ENCODE results near the gene APOB. TPM values are rescaled to one million over a fixed set of nuclear protein-coding genes. Genes with fewer than 3 reads are reported as not detected.

APOB gene, protein sequence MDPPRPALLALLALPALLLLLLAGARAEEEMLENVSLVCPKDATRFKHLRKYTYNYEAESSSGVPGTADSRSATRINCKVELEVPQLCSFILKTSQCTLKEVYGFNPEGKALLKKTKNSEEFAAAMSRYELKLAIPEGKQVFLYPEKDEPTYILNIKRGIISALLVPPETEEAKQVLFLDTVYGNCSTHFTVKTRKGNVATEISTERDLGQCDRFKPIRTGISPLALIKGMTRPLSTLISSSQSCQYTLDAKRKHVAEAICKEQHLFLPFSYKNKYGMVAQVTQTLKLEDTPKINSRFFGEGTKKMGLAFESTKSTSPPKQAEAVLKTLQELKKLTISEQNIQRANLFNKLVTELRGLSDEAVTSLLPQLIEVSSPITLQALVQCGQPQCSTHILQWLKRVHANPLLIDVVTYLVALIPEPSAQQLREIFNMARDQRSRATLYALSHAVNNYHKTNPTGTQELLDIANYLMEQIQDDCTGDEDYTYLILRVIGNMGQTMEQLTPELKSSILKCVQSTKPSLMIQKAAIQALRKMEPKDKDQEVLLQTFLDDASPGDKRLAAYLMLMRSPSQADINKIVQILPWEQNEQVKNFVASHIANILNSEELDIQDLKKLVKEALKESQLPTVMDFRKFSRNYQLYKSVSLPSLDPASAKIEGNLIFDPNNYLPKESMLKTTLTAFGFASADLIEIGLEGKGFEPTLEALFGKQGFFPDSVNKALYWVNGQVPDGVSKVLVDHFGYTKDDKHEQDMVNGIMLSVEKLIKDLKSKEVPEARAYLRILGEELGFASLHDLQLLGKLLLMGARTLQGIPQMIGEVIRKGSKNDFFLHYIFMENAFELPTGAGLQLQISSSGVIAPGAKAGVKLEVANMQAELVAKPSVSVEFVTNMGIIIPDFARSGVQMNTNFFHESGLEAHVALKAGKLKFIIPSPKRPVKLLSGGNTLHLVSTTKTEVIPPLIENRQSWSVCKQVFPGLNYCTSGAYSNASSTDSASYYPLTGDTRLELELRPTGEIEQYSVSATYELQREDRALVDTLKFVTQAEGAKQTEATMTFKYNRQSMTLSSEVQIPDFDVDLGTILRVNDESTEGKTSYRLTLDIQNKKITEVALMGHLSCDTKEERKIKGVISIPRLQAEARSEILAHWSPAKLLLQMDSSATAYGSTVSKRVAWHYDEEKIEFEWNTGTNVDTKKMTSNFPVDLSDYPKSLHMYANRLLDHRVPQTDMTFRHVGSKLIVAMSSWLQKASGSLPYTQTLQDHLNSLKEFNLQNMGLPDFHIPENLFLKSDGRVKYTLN (N-terminal part only)
- total RNA-seq (2014; rRNA removed; shearing (Covaris generic)): not detected in 2 replicates

DNA sequence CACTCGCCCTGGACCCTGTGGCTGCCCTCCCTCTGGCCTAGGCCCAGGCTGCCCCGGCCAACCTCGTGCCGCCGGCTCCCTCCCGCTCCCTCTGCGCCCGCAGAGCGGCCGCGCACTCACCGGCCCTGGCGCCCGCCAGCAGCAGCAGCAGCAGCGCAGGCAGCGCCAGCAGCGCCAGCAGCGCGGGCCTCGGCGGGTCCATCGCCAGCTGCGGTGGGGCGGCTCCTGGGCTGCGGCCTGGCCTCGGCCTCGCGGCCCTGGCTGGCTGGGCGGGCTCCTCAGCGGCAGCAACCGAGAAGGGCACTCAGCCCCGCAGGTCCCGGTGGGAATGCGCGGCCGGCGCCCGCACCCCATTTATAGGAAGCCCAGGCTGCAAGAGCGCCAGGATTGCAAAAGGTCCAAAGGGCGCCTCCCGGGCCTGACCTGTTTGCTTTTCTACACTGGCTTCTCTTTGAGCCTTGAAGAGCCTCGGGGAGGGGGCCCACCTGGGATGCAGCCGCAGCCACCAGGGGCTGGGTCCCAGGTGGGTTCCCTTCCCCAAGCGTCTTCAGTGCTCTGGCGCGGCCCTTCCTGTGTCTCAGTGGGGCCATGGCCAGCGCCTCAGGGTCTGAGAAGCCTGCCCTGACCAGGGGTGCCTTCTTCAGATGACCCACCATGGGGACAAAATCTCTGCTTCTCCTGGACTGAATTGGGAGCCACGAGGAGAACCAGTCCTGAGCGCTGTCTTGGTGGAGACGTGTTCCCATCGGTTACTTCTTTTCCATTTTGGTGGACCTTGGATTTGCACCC, at the start of gene APOB:
APOB (minus strand) TSS at position 330 of the 789 bp plus-strand sequence; CDS start at position 202, 128 bp downstream.
- no peak for DNase-seq (ENCODE audit: low read depth in 1 of 2, low spot score in 2 of 2)
- H3K36me3 ChIP-seq: no peaks in the 10 kb centered on the region
- H3K9me3 ChIP-seq (replicated peaks): no peaks in the 10 kb centered on the region
- H3K4me1 ChIP-seq (replicated peaks): peaks cover 4% of the 10 kb centered on the region
- 0 out of 2 replicates have a peak, but pooled peaks cover 2% of the 10 kb centered on the region for H3K27me3 ChIP-seq (replicated peaks)
- no peak within 1 kb of the TSS for H3K27ac ChIP-seq
- no peak within 1 kb of the TSS for H3K4me3 ChIP-seq

DNA sequence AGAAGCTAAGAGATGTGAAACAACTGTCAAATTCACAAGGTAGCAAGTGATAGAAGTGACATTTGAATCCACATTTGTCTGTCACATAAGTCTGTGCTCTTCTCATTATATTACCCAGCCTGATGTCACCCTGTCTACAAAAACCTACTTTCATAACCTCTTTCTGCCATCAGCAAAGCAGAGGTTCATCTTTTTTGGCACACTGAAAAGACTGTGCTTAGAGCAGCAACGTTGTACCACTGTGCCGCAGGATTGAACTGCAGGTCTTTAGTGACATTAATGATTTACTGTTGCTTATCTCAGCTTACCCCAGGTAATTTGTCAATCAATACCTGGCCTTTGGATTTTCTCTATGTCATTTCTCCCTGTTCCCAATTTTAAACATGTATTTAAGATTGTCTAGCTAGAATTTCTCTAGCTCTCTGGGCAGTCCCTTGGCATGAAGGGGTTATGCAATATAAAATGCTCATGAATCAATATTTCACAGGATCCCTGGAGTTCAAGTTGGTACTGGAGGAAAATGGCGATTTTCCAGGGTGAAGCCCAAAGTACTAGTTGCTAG, 48.5 kb upstream of the APOB start:
- H3K27me3 ChIP-seq (replicated peaks): peaks cover 4% of the 10 kb centered on the region; the same call in 1 of the 2 replicates
- no peaks in the 10 kb centered on the region for H3K4me1 ChIP-seq (replicated peaks)
- H3K9me3 ChIP-seq (replicated peaks): no peaks in the 10 kb centered on the region
- no peak overlapping the region for H3K27ac ChIP-seq
- DNase-seq (ENCODE audit: low read depth in 1 of 2, low spot score in 2 of 2): no peak
- no peaks in the 10 kb centered on the region for H3K36me3 ChIP-seq
- H3K4me3 ChIP-seq: no peak overlapping the region

GRCh38 chr2:21084401-21084800, 40.5 kb upstream of the APOB start:
- Histone ChIP-seq H3K27ac (no peak overlapping the region), H3K9me3 (replicated peaks) (no peaks in the 10 kb centered on the region), H3K36me3 (no peaks in the 10 kb centered on the region), H3K4me1 (replicated peaks) (no peaks in the 10 kb centered on the region), H3K4me3 (no peak overlapping the region), H3K27me3 (replicated peaks) (no peaks in the 10 kb centered on the region)
- DNase-seq (ENCODE audit: low read depth in 1 of 2, low spot score in 2 of 2): no peak

GRCh38 chr2:21083482-21083881, 39.6 kb upstream of the APOB start:
- Histone ChIP-seq H3K9me3 (replicated peaks) (no peaks in the 10 kb centered on the region), H3K27ac (no peak overlapping the region), H3K4me3 (no peak overlapping the region), H3K36me3 (no peaks in the 10 kb centered on the region), H3K27me3 (replicated peaks) (no peaks in the 10 kb centered on the region), H3K4me1 (replicated peaks) (no peaks in the 10 kb centered on the region)
- DNase-seq (ENCODE audit: low read depth in 1 of 2, low spot score in 2 of 2): no peak

GRCh38 chr2:21078296-21078695, 34.4 kb upstream of the APOB start:
- no peak for DNase-seq (ENCODE audit: low read depth in 1 of 2, low spot score in 2 of 2)
- Histone ChIP-seq H3K4me3 (no peak overlapping the region), H3K27me3 (replicated peaks) (no peaks in the 10 kb centered on the region), H3K9me3 (replicated peaks) (no peaks in the 10 kb centered on the region), H3K4me1 (replicated peaks) (no peaks in the 10 kb centered on the region), H3K36me3 (no peaks in the 10 kb centered on the region), H3K27ac (no peak overlapping the region)

DNA sequence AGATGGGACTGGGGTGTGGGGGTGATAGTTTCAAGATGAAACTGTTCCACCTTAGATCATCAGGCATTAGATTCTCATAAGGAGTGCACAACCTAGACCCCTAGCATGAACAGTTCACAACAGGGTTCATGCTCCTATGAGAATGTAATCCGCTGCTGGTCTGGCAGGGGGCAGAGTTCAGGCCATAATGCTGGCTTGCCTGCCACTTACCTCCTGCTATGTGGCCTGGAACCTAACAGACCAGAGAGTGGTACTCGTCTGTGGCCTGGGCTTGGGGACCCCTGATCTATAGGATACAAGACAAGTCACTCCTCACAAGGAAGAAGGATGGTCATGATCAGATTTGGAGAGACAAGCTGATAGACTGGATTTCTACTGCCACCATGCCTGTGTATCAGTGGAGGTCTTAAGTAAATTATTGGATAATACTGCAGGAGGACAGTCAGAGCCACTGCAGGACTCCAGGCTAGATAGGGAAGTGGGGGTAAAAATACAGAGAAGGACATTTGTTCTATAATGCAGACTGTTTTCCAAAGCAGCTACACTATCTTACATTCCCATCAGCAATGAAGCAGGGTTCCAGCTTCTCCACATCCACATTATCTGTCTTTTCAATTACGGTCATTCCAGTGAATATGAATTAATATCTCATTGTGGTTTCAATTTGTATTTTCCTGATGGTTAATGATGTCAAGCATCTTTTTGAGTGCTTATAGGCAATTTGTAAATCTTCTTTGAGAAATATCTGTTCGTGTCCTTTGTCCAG, 28.8 kb upstream of the APOB start:
- no peak overlapping the region for H3K4me3 ChIP-seq
- H3K4me1 ChIP-seq (replicated peaks): no peaks in the 10 kb centered on the region
- no peaks in the 10 kb centered on the region for H3K36me3 ChIP-seq
- DNase-seq (ENCODE audit: low read depth in 1 of 2, low spot score in 2 of 2): no peak
- no peaks in the 10 kb centered on the region for H3K9me3 ChIP-seq (replicated peaks)
- H3K27ac ChIP-seq: no peak overlapping the region
- no peaks in the 10 kb centered on the region for H3K27me3 ChIP-seq (replicated peaks)

DNA sequence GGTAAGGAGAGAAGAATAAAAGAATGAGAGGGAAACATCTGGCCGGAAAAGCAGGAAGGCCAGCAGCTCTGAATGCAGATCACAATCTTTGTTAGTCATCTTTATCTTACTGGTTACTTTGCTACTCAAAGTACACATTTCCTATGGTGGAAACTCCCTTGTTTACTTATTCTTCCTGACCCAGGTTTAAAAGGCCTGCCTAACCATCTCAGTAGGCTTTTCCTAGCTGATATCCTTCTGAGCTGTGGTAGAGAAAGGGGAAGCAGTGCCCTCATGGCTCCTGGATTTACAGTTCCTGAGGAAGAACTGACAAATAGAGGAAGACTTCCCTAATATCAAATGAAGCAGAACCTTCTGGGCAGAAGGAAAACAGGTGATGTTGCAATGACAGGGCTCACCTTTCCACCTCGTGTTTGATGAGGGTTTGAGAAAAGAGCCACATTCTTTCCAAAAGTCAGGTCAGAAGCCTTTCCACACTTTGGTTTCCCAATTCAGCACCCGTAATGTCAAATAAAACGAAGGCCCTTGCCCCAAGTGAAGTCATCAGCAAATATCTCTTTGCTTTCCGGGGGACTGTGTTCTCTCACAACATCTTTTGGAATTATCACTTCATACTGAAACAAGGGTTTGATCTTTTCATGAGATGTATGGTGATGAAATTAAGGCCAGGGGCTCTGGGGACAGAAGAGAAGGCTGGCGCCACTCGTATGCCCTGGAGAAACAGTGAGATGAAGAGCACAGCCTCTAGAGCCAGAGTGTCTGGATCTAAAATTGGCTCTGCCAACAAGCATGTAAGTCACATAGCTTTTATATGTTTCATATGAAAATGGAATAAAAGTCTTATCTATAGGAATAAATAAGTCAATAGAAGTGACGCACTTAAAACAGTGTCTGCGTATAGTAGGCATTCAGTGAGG, 26.7 kb upstream of the APOB start:
- Histone ChIP-seq H3K9me3 (replicated peaks) (no peaks in the 10 kb centered on the region), H3K4me3 (no peak overlapping the region), H3K36me3 (no peaks in the 10 kb centered on the region), H3K27ac (no peak overlapping the region), H3K4me1 (replicated peaks) (no peaks in the 10 kb centered on the region), H3K27me3 (replicated peaks) (no peaks in the 10 kb centered on the region; the same call in 1 of the 2 replicates)
- no peak for DNase-seq (ENCODE audit: low read depth in 1 of 2, low spot score in 2 of 2)

DNA sequence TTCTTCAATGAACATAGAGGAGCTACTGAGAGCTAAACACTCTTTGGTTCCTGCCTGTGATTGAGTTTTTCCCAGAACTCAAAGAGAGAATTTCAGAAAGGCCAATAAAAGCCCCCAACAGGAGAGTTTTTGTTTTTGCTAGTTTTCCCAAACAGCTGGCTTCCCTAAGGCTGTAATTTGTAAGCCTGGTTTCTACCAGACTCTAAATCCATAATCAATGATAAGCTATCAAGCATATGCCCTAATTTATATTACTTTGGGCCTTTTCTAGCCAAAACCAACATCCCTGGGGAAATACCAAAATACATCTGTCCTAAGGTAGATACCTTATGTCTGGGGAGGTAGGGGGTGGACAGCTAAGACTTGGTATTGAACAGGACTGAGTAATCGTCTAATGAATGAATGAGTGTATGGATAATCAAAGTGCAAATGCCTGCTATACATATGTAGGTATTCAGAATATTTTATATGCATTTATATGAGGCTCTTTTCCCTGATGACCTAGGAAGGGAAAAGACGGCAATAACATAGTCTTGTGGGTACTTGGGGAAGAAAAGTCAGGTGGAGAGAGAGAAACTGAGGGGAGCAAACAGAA, 26.0 kb upstream of the APOB start:
- no peak for DNase-seq (ENCODE audit: low read depth in 1 of 2, low spot score in 2 of 2)
- no peak overlapping the region for H3K4me3 ChIP-seq
- H3K36me3 ChIP-seq: no peaks in the 10 kb centered on the region
- no peak overlapping the region for H3K27ac ChIP-seq
- no peaks in the 10 kb centered on the region for H3K9me3 ChIP-seq (replicated peaks)
- H3K27me3 ChIP-seq (replicated peaks): no peaks in the 10 kb centered on the region; the same call in none of the 2 replicates
- no peaks in the 10 kb centered on the region for H3K4me1 ChIP-seq (replicated peaks)

DNA sequence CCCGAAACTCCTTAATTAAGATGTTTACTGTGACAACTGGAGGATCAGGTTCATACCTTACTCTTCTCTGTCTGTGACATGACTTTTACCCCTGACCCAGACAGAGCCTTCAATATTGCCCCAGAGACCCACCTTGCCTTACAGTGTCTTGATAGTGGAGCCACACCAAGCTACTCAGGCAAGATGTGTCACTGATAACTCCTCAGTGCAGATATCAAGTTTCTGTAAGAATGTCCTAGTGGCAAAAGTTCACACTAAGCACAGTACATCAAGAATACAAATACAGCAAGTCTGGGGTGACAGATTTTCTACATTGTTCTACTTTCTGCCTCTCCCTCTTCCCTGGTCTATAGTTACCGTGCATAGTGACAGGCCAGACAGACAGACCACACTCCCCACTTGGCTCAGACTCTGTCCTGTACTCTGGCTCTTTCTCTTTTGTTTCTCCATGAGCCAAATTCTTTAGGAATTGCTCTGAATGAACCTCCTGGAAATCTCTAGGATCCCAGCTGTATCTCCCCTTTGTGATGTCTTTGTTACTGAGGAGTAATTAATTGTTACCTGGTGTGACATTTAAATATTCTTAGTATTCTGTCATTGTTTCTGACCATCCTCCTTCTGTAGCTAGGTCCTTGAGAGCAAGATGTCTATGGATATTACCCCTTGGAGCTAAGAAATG, 24.1 kb upstream of the APOB start:
- no peaks in the 10 kb centered on the region for H3K36me3 ChIP-seq
- H3K9me3 ChIP-seq (replicated peaks): no peaks in the 10 kb centered on the region
- H3K27ac ChIP-seq: no peak overlapping the region
- DNase-seq (ENCODE audit: low read depth in 1 of 2, low spot score in 2 of 2): no peak
- H3K4me3 ChIP-seq: no peak overlapping the region
- H3K27me3 ChIP-seq (replicated peaks): no peaks in the 10 kb centered on the region; the same call in none of the 2 replicates
- H3K4me1 ChIP-seq (replicated peaks): no peaks in the 10 kb centered on the region

GRCh38 chr2:21067125-21067524, 23.3 kb upstream of the APOB start:
- Histone ChIP-seq H3K27ac (no peak overlapping the region), H3K27me3 (replicated peaks) (no peaks in the 10 kb centered on the region; the same call in none of the 2 replicates), H3K4me3 (no peak overlapping the region), H3K9me3 (replicated peaks) (no peaks in the 10 kb centered on the region), H3K36me3 (no peaks in the 10 kb centered on the region), H3K4me1 (replicated peaks) (no peaks in the 10 kb centered on the region)
- DNase-seq (ENCODE audit: low read depth in 1 of 2, low spot score in 2 of 2): no peak
